Kidney (tissue), 14 donors: ENCODE results near the gene CAPS2. TPM values are rescaled to one million over a fixed set of nuclear protein-coding genes. Genes with fewer than 3 reads are reported as not detected.

Source experiments
- DNase-seq, 5 donors: peaks; one replicate each; pipeline ENCODE4 v3.0.0-alpha.2; 2013 to 2020
- FAIRE-seq: peaks from 2 replicates; lab custom pipeline; 2012; peaks lifted over from hg19 to GRCh38; lab: Jason Lieb, UNC
- H3K27ac ChIP-seq, 2 donors: one replicate each; pipeline ENCODE4 v1.7.0; 2013; ENCODE audit warnings: low read depth in 2 of 2, low read length in 2 of 2, inconsistent platforms in 1 of 2
- H3K27me3 ChIP-seq: one replicate; pipeline ENCODE4 v1.7.1; 2013; ENCODE audit warnings: low read length, inconsistent platforms; ENCODE audit not compliant: control insufficient read depth, insufficient read depth
- H3K36me3 ChIP-seq, 3 donors: one replicate each; pipeline versions ENCODE4 v1.7.0 to v1.7.1; 2013; ENCODE audit warnings: low read length in 3 of 3, control low read depth in 1 of 3, inconsistent platforms in 1 of 3; ENCODE audit not compliant: insufficient read depth in 3 of 3, control insufficient read depth in 2 of 3
- H3K4me1 ChIP-seq, 3 donors: one replicate each; pipeline versions ENCODE4 v1.7.0 to v1.7.1; 2013; ENCODE audit warnings: low read length in 3 of 3, inconsistent platforms in 1 of 3, low read depth in 1 of 3; ENCODE audit not compliant: control insufficient read depth in 2 of 3, insufficient read depth in 2 of 3
- H3K4me3 ChIP-seq, 3 donors: one replicate each; pipeline versions ENCODE4 v1.7.0 to v1.8.1; 2013; ENCODE audit warnings: low read length in 3 of 3, control low read depth in 1 of 3, inconsistent platforms in 1 of 3
- H3K9ac ChIP-seq, 3 donors: one replicate each; pipeline versions ENCODE4 v1.7.0 to v1.7.1; 2013; ENCODE audit warnings: low read length in 3 of 3, control low read depth in 1 of 3, inconsistent platforms in 1 of 3
- H3K9me3 ChIP-seq, 3 donors: one replicate each; pipeline versions ENCODE4 v1.7.0 to v1.7.1; 2013; ENCODE audit warnings: low read length in 3 of 3, control low read depth in 1 of 3, inconsistent platforms in 1 of 3; ENCODE audit not compliant: control insufficient read depth in 2 of 3, insufficient read depth in 1 of 3
- CTCF ChIP-seq: IDR thresholded peaks from 3 replicates; pipeline ENCODE4 v1.5.1; 2012; ENCODE audit warnings: mild to moderate bottlenecking, moderate library complexity, borderline replicate concordance; ENCODE audit not compliant: insufficient read depth; ENCODE audit errors: extremely low read depth
- intact Hi-C: fragments of 100-400 bp; cut with DNase I; formaldehyde crosslinking; loops from one replicate; pipeline ENCODE4 v1.11.1; 2022
- polyA plus RNA-seq: library from polyadenylated mRNA; stranded (reverse); fragments of 350-450 nt; fragmentation: Illumina TruSeq; extraction: RNeasy Lipid Tissue Mini Kit (QIAGEN cat#74804); gene quantifications from one replicate; pipeline ENCODE4 v1.2.3, GENCODE V29; 2014; ENCODE audit warnings: low read depth, low replicate concordance; ENCODE audit not compliant: insufficient read depth
- total RNA-seq: library from RNA; stranded (reverse); fragmentation: NEBNext Ultra II Directional; extraction: Animal tissue kit (Norgen Biotek cat#: 25700); gene quantifications from one replicate; pipeline ENCODE4 v1.2.1, GENCODE V29; 2021
- donor health status: control.
- donor health status: control.
- donor health status: control.
- donor health status: control.
- donor health status: control.
- donor health status: DM: yes; HTN: yes; CAD: no.
- donor health status: Normal renal cell carcinoma (clear cell type).

The CAPS2 gene
- total and polyA plus RNA-seq, 2 donors from 2014 or later, result 5.9 to 14.1 TPM

GRCh38 chr12:75308279-75308678, 21.8 kb downstream of the CAPS2 start:
- Histone ChIP-seq H3K4me1 (no peaks in the 10 kb centered on the region), H3K9ac (no peak overlapping the region), H3K9me3 (no peaks in the 10 kb centered on the region), H3K36me3 (no peaks in the 10 kb centered on the region), H3K27ac (no peak overlapping the region), H3K4me3 (no peak overlapping the region), H3K27me3 (no peaks in the 10 kb centered on the region)
- DNase-seq (no peak), FAIRE-seq (no peak)
- intact Hi-C loops, result no loop called here
- no peak for TF ChIP-seq CTCF

- DNase-seq, result peak in 1 of 5 donors; percentile 61
Observed at GRCh38 chr12:75305412-75306332, 24.5 kb downstream of the CAPS2 start.

GRCh38 chr12:75302781-75303180, 27.3 kb downstream of the CAPS2 start:
- no peak for FAIRE-seq
- no peak for TF ChIP-seq CTCF
- no peaks in the 10 kb centered on the region for H3K4me1 ChIP-seq
- H3K27ac ChIP-seq, result no peak overlapping the region
- no peaks in the 10 kb centered on the region for H3K36me3 ChIP-seq
- no peak for DNase-seq
- H3K9me3 ChIP-seq, result no peaks in the 10 kb centered on the region
- no peak overlapping the region for H3K9ac ChIP-seq
- intact Hi-C loops, result no loop called here
- H3K4me3 ChIP-seq, result no peak overlapping the region
- no peaks in the 10 kb centered on the region for H3K27me3 ChIP-seq

More at GRCh38 chr12:75305412-75306332, 24.5 kb downstream of the CAPS2 start:
- H3K4me1 ChIP-seq, result no peaks in the 10 kb centered on the region
- no peaks in the 10 kb centered on the region for H3K36me3 ChIP-seq
- no peaks in the 10 kb centered on the region for H3K27me3 ChIP-seq
- no peak for TF ChIP-seq CTCF
- no peak overlapping the region for H3K9ac ChIP-seq
- intact Hi-C loops, result no loop called here
- no peak overlapping the region for H3K4me3 ChIP-seq
- no peak overlapping the region for H3K27ac ChIP-seq
- no peak for FAIRE-seq
- no peaks in the 10 kb centered on the region for H3K9me3 ChIP-seq
